HG03378 (cell line): Measurements from ENCODE around the gene LTB.

Source experiments
- ATAC-seq: cut with Tn5 transposase; IDR thresholded peaks from one replicate; pipeline ENCODE4 v1.9.1; 2021; ENCODE audit warnings: mild to moderate bottlenecking, moderate library complexity; ENCODE audit not compliant: unreplicated experiment

The LTB gene

GRCh38 chr6:31531771-31532643, 50.2 kb downstream of the LTB start:
- no peak for ATAC-seq

GRCh38 chr6:31531162-31531561, 51.1 kb downstream of the LTB start:
- ATAC-seq, result no peak

- ATAC-seq, result no peak
These were observed 51.6 kb downstream of the LTB start for GRCh38 chr6:31530659-31531058.
